ENCODE results near the gene PCDH9. TPM values are rescaled to one million over a fixed set of nuclear protein-coding genes. Genes with fewer than 3 reads are reported as not detected.

The PCDH9 gene
- polyA plus RNA-seq, 3 donors = 0.03 TPM; not detected in 1

DNA sequence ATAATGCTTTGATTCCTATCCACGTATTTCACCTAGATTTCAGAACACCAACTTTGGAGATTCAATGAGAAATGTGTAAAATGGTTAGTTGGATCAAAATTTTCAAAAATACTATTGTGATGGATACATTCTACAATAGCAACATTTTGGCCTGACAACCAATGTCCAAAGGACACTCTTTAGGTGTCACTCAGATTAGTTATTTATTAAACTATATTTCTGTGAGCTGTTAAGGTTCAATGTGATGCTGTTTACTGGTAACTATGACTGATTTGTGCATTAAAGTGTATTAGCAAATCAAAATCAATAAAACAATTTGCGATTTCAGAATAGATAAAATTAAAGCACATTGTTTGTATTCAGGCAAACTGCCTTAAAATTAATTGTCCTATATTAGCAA is 149.8 kb downstream of the PCDH9 start:
- Mint-ChIP-seq H3K27ac (no peak overlapping the region), H3K4me1 (no peaks in the 10 kb centered on the region), H3K9me3 (peaks cover 0 to 4% (median 2%) of the 10 kb centered on the region in 7 donors), H3K4me3 (no peak overlapping the region), H3K36me3 (no peaks in the 10 kb centered on the region), H3K27me3 (ENCODE audit: low read depth in 3 of 3) (peaks cover 1 to 2% (median 1%) of the 10 kb centered on the region in 3 donors)
- Histone ChIP-seq H3K9me3 (replicated peaks in 1 of 2; ENCODE audit: control insufficient read depth in 1 of 2, insufficient read depth in 1 of 2, low read length in 2 of 2) (no peaks in the 10 kb centered on the region), H3K4me3 (replicated peaks in 1 of 3; ENCODE audit: low read depth in 2 of 3, low read length in 3 of 3) (no peak overlapping the region), H4K20me1 (ENCODE audit: insufficient read depth, low read length) (no peaks in the 10 kb centered on the region), H3K9ac (ENCODE audit: insufficient read depth, low read length, poor library complexity, severe bottlenecking) (no peak overlapping the region), H3K79me2 (ENCODE audit: insufficient read depth, low read length) (no peaks in the 10 kb centered on the region), H2AFZ (ENCODE audit: insufficient read depth, low read depth, low read length, poor library complexity, severe bottlenecking) (no peak overlapping the region), H3K4me1 (ENCODE audit: control insufficient read depth in 1 of 2, insufficient read depth in 2 of 2, low read length in 2 of 2) (no peaks in the 10 kb centered on the region), H3K36me3 (replicated peaks in 1 of 2; ENCODE audit: control insufficient read depth in 1 of 2, insufficient read depth in 2 of 2, low read length in 2 of 2) (no peaks in the 10 kb centered on the region), H3K27me3 (ENCODE audit: control insufficient read depth in 2 of 2, insufficient read depth in 2 of 2, low read length in 2 of 2) (no peaks in the 10 kb centered on the region), H3K4me2 (replicated peaks; ENCODE audit: extremely low read depth, low read length, poor library complexity, severe bottlenecking) (no peak overlapping the region), H3K27ac (ENCODE audit: low read depth in 1 of 2, low read length in 2 of 2) (no peak overlapping the region)
- no peak for DNase-seq
- no CpG with 5 or more reads among the region's 2 CpGs for WGBS (ENCODE audit: insufficient coverage)
- intact Hi-C loops (cut with micrococcal nuclease) = no loop called here
- TF ChIP-seq, protein P1, sequence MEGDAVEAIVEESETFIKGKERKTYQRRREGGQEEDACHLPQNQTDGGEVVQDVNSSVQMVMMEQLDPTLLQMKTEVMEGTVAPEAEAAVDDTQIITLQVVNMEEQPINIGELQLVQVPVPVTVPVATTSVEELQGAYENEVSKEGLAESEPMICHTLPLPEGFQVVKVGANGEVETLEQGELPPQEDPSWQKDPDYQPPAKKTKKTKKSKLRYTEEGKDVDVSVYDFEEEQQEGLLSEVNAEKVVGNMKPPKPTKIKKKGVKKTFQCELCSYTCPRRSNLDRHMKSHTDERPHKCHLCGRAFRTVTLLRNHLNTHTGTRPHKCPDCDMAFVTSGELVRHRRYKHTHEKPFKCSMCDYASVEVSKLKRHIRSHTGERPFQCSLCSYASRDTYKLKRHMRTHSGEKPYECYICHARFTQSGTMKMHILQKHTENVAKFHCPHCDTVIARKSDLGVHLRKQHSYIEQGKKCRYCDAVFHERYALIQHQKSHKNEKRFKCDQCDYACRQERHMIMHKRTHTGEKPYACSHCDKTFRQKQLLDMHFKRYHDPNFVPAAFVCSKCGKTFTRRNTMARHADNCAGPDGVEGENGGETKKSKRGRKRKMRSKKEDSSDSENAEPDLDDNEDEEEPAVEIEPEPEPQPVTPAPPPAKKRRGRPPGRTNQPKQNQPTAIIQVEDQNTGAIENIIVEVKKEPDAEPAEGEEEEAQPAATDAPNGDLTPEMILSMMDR (IDR thresholded peaks at IDR 0.05) = no peak

DNA sequence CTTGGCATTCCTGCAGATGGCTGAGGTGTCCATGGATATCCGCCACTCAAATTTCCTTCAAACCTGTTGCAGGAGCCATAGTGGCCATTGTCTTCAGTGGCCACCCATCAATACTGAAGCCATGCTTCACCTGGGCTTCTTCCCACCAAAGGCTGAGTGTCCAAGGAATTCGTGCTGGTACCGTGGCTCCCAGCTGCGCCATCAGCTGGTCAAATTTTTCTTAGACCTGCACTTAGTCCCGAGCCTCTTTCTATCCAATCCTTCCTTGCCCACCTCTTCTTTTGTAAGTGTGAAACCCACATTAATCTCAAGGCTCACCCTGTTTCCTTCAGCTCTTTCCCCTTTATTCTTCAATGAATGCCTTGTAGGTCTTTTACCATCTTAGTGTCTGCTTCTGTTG is 152.1 kb downstream of the PCDH9 start:
- intact Hi-C loops (cut with micrococcal nuclease) = no loop called here
- Histone ChIP-seq H4K20me1 (ENCODE audit: insufficient read depth, low read length) (no peaks in the 10 kb centered on the region), H3K36me3 (replicated peaks in 1 of 2; ENCODE audit: control insufficient read depth in 1 of 2, insufficient read depth in 2 of 2, low read length in 2 of 2) (no peaks in the 10 kb centered on the region), H3K9ac (ENCODE audit: insufficient read depth, low read length, poor library complexity, severe bottlenecking) (no peak overlapping the region), H3K4me3 (replicated peaks in 1 of 3; ENCODE audit: low read depth in 2 of 3, low read length in 3 of 3) (no peak overlapping the region), H3K4me1 (ENCODE audit: control insufficient read depth in 1 of 2, insufficient read depth in 2 of 2, low read length in 2 of 2) (no peaks in the 10 kb centered on the region), H3K27ac (ENCODE audit: low read depth in 1 of 2, low read length in 2 of 2) (no peak overlapping the region), H3K4me2 (replicated peaks; ENCODE audit: extremely low read depth, low read length, poor library complexity, severe bottlenecking) (no peak overlapping the region), H3K27me3 (ENCODE audit: control insufficient read depth in 2 of 2, insufficient read depth in 2 of 2, low read length in 2 of 2) (no peaks in the 10 kb centered on the region), H3K79me2 (ENCODE audit: insufficient read depth, low read length) (no peaks in the 10 kb centered on the region), H3K9me3 (replicated peaks in 1 of 2; ENCODE audit: control insufficient read depth in 1 of 2, insufficient read depth in 1 of 2, low read length in 2 of 2) (no peaks in the 10 kb centered on the region), H2AFZ (ENCODE audit: insufficient read depth, low read depth, low read length, poor library complexity, severe bottlenecking) (no peak overlapping the region)
- Mint-ChIP-seq H3K36me3 (no peaks in the 10 kb centered on the region), H3K27me3 (ENCODE audit: low read depth in 3 of 3) (peaks cover 1 to 2% (median 1%) of the 10 kb centered on the region in 3 donors), H3K4me1 (no peaks in the 10 kb centered on the region), H3K4me3 (no peak overlapping the region), H3K27ac (no peak overlapping the region), H3K9me3 (peaks cover 0 to 4% (median 2%) of the 10 kb centered on the region in 7 donors)
- DNase-seq = no peak
- 94% methylated on average over 5 of the region's 5 CpGs for WGBS (ENCODE audit: insufficient coverage)
- TF ChIP-seq, protein P1 (IDR thresholded peaks at IDR 0.05) = no peak
